OCI-LY7 (cell line): ENCODE measurements around the gene AMTN. TPM values are rescaled to one million over a fixed set of nuclear protein-coding genes. Genes with fewer than 3 reads are reported as not detected.

Source experiments
- BruUV-seq: library from RNA; stranded (reverse); fragments of 400-500 nt; replicated peaks from 2 replicates; lab custom pipeline; 2021; lab: Mats Ljungman, UMichigan
- CTCF ChIA-PET: fragments of 300-600 bp; sonication (Branson Sonifier 250); formaldehyde crosslinking; loops from one replicate; lab custom pipeline; 2022; ENCODE audit warnings: antibody characterized with exemption; ENCODE audit not compliant: unreplicated experiment; lab: Charles Lee
- POLR2A ChIA-PET: fragments of 300-600 bp; sonication (Branson Sonifier 250); formaldehyde crosslinking; loops from one replicate; lab custom pipeline; 2022; ENCODE audit warnings: antibody characterized with exemption; lab: Charles Lee
- DNase-seq: peaks from one replicate; pipeline ENCODE4 v3.0.0-alpha.2; 2015; ENCODE audit warnings: low spot score
- H2AFZ ChIP-seq: fragments of 200-600 bp; sonication (generic), shearing (Covaris generic); 2 replicates; pipeline ENCODE4 v1.6.1; 2014; ENCODE audit warnings: mild to moderate bottlenecking, antibody characterized with exemption, low read length, moderate library complexity
- H3K27ac ChIP-seq: fragments of 200-600 bp; sonication (generic); 2 replicates; pipeline ENCODE4 v1.5.1; 2014; ENCODE audit warnings: mixed run types, low read depth, mild to moderate bottlenecking, moderate library complexity, low read length, inconsistent platforms; ENCODE audit not compliant: poor library complexity, severe bottlenecking
- H3K36me3 ChIP-seq: fragments of 200-600 bp; sonication (generic); 2 replicates; pipeline ENCODE4 v1.6.1; 2014; ENCODE audit warnings: mild to moderate bottlenecking, antibody characterized with exemption, low read length, moderate library complexity, mixed read lengths; ENCODE audit not compliant: insufficient read depth
- H3K4me1 ChIP-seq: fragments of 200-600 bp; sonication (generic); 2 replicates; pipeline ENCODE4 v1.5.1; 2014; ENCODE audit warnings: mild to moderate bottlenecking, low read length; ENCODE audit not compliant: insufficient read depth, poor library complexity, severe bottlenecking
- H3K4me2 ChIP-seq: fragments of 200-600 bp; sonication (generic); 2 replicates; pipeline ENCODE4 v1.6.1; 2014; ENCODE audit warnings: mild to moderate bottlenecking, low read length
- H3K4me3 ChIP-seq: fragments of 200-600 bp; sonication (generic); 2 replicates; pipeline ENCODE4 v1.5.1; 2014; ENCODE audit warnings: mild to moderate bottlenecking, low read depth, low read length; ENCODE audit not compliant: poor library complexity, severe bottlenecking
- H3K79me2 ChIP-seq: fragments of 200-600 bp; sonication (generic); 2 replicates; pipeline ENCODE4 v1.6.1; 2016; ENCODE audit warnings: low read depth, mild to moderate bottlenecking, low read length, moderate library complexity, mixed read lengths; ENCODE audit not compliant: insufficient read depth
- H3K9me2 ChIP-seq: fragments of 200-600 bp; sonication (generic); 2 replicates; pipeline ENCODE4 v1.6.1; 2016; ENCODE audit warnings: mild to moderate bottlenecking, low read length, mixed read lengths; ENCODE audit not compliant: insufficient read depth
- H3K9me3 ChIP-seq: fragments of 200-600 bp; sonication (generic); 2 replicates; pipeline ENCODE4 v1.6.1; 2014; ENCODE audit warnings: mild to moderate bottlenecking, mixed run types, low read length, mixed read lengths
- H4K20me1 ChIP-seq: fragments of 200-600 bp; sonication (generic); 2 replicates; pipeline ENCODE4 v1.6.1; 2014; ENCODE audit warnings: mild to moderate bottlenecking, antibody characterized with exemption, low read length, moderate library complexity, mixed read lengths; ENCODE audit not compliant: insufficient read depth
- CTCF ChIP-seq: fragments of 200-600 bp; sonication (generic); conservative IDR thresholded peaks from 2 replicates; pipeline ENCODE4 v1.5.1; 2014; ENCODE audit warnings: mild to moderate bottlenecking, antibody characterized with exemption, low read length, moderate library complexity, mixed read lengths
- EZH2phosphoT487 ChIP-seq: fragments of 200-600 bp; sonication (generic); IDR thresholded peaks from 2 replicates; pipeline ENCODE4 v1.6.1; 2018; ENCODE audit warnings: low read depth, borderline replicate concordance, mild to moderate bottlenecking, mixed run types, antibody characterized with exemption, low read length, moderate library complexity, mixed read lengths
- intact Hi-C: fragments of 100-400 bp; cut with micrococcal nuclease; formaldehyde crosslinking; loops from one replicate; pipeline ENCODE4 v1.10.0; 2022; ENCODE audit not compliant: unreplicated experiment
- total RNA-seq, 2 experiments: library from RNA; depleted of rRNA in 1 of 2; stranded (reverse); fragments of >200 nt in 1 of 2; shearing (Covaris generic) in 1 of 2; gene quantifications; 2 replicates each; pipeline ENCODE4 v1.2.3, GENCODE V29; 2014 to 2022

Gene AMTN
- total RNA-seq, 2 experiments from 2014 or later: not detected

GRCh38 chr4:70570796-70571195, 52.4 kb downstream of the AMTN start:
- Histone ChIP-seq H3K9me3 (no peaks in the 10 kb centered on the region), H3K79me2 (no peaks in the 10 kb centered on the region), H3K4me1 (no peaks in the 10 kb centered on the region), H3K27ac (no peak overlapping the region), H3K4me3 (no peak overlapping the region), H3K9me2 (no peaks in the 10 kb centered on the region), H4K20me1 (no peaks in the 10 kb centered on the region), H3K4me2 (no peak overlapping the region), H2AFZ (no peak overlapping the region), H3K36me3 (no peaks in the 10 kb centered on the region)
- intact Hi-C loops: no loop called here
- no peak for DNase-seq
- BruUV-seq: no TSS peak
- TF ChIP-seq CTCF (no peak), EZH2phosphoT487 (no peak)
- POLR2A ChIA-PET: no interaction called here
- CTCF ChIA-PET: no interaction called here

GRCh38 chr4:70571772-70572171, 53.4 kb downstream of the AMTN start:
- BruUV-seq: no TSS peak
- ChIA-PET CTCF (no interaction called here), POLR2A (interaction anchor here (0.6 kb wide), 1 partner anchor 747 kb away, joined by 3 read pairs; no protein-coding TSS in a partner anchor)

More at GRCh38 chr4:70571772-70572171, 53.4 kb downstream of the AMTN start:
- H3K4me2 ChIP-seq: no peak overlapping the region
- no peak for TF ChIP-seq CTCF
- no peak for TF ChIP-seq EZH2phosphoT487
- H3K4me3 ChIP-seq: no peak overlapping the region
- no peaks in the 10 kb centered on the region for H3K36me3 ChIP-seq
- H3K27ac ChIP-seq: no peak overlapping the region
- no peaks in the 10 kb centered on the region for H3K9me3 ChIP-seq
- no peak for DNase-seq
- H4K20me1 ChIP-seq: no peaks in the 10 kb centered on the region
- H3K9me2 ChIP-seq: no peaks in the 10 kb centered on the region
- no peaks in the 10 kb centered on the region for H3K79me2 ChIP-seq
- no peaks in the 10 kb centered on the region for H3K4me1 ChIP-seq
- intact Hi-C loops: no loop called here
- no peak overlapping the region for H2AFZ ChIP-seq
